ENCODE data around the gene KLK10. TPM values are rescaled to one million over a fixed set of nuclear protein-coding genes. Genes with fewer than 3 reads are reported as not detected.

Gene KLK10
- total RNA-seq, 1 experiment from 2014 or later: 3.2 TPM

DNA sequence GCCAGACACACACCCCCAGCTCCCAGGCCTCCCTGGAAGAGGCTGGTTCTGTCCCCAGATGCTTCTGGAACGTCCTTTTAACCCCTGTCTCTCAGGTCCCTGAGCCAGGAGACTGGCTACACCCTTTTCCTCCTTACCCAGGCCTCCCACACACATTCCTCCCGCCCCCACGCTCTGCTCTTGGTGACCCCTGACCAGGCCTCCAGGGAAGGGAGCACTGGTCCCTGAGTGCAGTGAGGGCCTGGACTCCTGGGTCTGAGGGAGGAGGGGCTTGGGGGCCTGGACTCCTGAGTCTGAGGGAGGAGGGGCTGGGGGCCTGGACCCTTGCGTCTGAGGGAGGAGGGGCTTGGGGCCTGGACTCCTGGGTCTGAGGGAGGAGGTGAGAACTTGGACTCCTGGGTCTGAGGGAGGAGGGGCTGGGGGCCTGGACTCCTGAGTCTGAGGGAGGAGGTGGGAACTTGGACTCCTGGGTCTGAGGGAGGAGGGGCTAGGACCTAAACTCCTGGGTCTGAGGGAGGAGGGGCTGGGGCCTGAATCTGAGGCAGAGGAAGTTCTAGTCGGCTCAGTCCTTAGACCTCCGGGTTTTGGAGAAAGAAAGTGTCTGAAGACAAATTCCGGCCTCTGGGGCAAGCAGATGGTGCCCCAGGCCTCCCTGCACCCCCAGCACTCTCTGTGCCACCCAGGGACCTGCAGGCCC, 50.6 kb downstream of the KLK10 start:
- Mint-ChIP-seq H3K36me3 (no peaks in the 10 kb centered on the region), H3K4me3 (no peak overlapping the region), H3K27ac (no peak overlapping the region), H3K27me3 (ENCODE audit: low read depth) (peaks cover 16% of the 10 kb centered on the region), H3K4me1 (peaks cover 22% of the 10 kb centered on the region), H3K9me3 (peaks cover 4% of the 10 kb centered on the region; the same call in 1 of the 2 replicates)
- CTCF ChIA-PET: interaction anchor here (0.6 kb wide), 1 partner anchor 50 kb away, joined by 5 read pairs; no protein-coding TSS in a partner anchor
- no peak for DNase-seq (ENCODE audit: low spot score)
- POLR2A ChIA-PET: no interaction called here
- ATAC-seq: no peak
- no peak for TF ChIP-seq ARID4B (CRISPR knock-in tag; IDR thresholded peaks at IDR 0.05; ENCODE audit: borderline replicate concordance)
- no peak for TF ChIP-seq ZNF232 (CRISPR knock-in tag; IDR thresholded peaks at IDR 0.05)
- no peak for TF ChIP-seq ZBTB21 (CRISPR knock-in tag; IDR thresholded peaks at IDR 0.05; ENCODE audit: borderline replicate concordance)
- no peak for TF ChIP-seq PREB (CRISPR knock-in tag; IDR thresholded peaks at IDR 0.05; ENCODE audit: borderline replicate concordance)
- TF ChIP-seq SMAD3 (CRISPR knock-in tag; IDR thresholded peaks at IDR 0.05; ENCODE audit: borderline replicate concordance): no peak
- no peak for TF ChIP-seq MAX (CRISPR knock-in tag; IDR thresholded peaks at IDR 0.05)
- no peak for TF ChIP-seq E2F5 (CRISPR knock-in tag; IDR thresholded peaks at IDR 0.05)
- no peak for TF ChIP-seq ZNF263 (CRISPR knock-in tag; IDR thresholded peaks at IDR 0.05; ENCODE audit: low read depth)
- TF ChIP-seq MXD4 (CRISPR knock-in tag; IDR thresholded peaks at IDR 0.05; ENCODE audit: borderline replicate concordance): no peak
- TF ChIP-seq RORB (CRISPR knock-in tag; IDR thresholded peaks at IDR 0.05): no peak
- TF ChIP-seq ZNF281 (CRISPR knock-in tag; IDR thresholded peaks at IDR 0.05): no peak
- TF ChIP-seq ESRRA (CRISPR knock-in tag; IDR thresholded peaks at IDR 0.05; ENCODE audit: borderline replicate concordance): no peak

DNA sequence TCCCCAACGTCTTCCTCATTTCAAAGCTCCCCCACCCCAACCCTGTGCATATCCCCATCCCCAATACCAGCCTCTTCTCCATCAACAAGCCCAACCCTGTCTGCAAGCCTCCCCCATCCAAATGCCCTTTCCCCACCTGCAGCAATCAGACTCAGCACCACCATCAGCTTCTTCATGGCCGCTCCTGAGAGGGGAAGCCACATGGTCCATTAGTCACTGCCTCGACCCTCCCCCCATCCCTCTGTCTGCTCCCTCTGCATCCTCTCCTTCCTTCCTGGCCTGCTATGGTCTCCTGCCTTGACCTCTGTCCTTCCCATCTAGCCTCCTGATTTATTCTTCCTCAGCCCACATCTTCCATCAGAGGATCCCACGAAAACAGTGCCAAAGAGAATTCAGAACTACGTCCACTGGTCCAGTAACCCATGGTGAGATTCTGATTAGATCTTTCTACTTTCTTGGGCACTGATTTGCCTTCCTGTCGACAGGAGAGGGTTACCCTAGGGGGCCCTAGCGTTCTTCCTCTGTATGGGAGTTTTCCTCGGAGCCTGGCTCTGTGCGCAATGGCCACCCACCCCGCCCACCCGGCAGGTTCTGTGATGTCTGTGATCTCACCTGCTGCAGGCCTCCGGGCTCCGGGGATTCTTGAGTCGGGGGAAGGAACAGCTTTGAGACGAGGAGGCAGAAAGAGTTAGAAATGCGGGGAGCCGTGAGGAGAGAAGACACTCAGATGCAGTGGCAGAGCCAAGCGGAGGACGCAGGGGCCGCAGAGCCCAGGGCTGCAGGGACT, 51.4 kb downstream of the KLK10 start:
- Mint-ChIP-seq H3K27me3 (ENCODE audit: low read depth) (peaks cover 18% of the 10 kb centered on the region), H3K27ac (no peak overlapping the region), H3K9me3 (peaks cover 8% of the 10 kb centered on the region; the same call in 1 of the 2 replicates), H3K36me3 (no peaks in the 10 kb centered on the region), H3K4me1 (peaks cover 22% of the 10 kb centered on the region), H3K4me3 (no peak overlapping the region)
- ChIA-PET CTCF (interaction anchor here (0.6 kb wide), 1 partner anchor 51 kb away, joined by 5 read pairs; no protein-coding TSS in a partner anchor), POLR2A (interaction anchor here (0.6 kb wide), 1 partner anchor 154 kb away, joined by 6 read pairs; no protein-coding TSS in a partner anchor)
- peak; percentile 31 for ATAC-seq
- DNase-seq (ENCODE audit: low spot score): no peak
- TF ChIP-seq ZNF317 (CRISPR knock-in tag; IDR thresholded peaks at IDR 0.05; ENCODE audit: borderline replicate concordance, low read depth) (no peak), TEAD4 (CRISPR knock-in tag; IDR thresholded peaks at IDR 0.05) (no peak), NFYB (CRISPR knock-in tag; conservative IDR thresholded peaks at IDR 0.05; ENCODE audit: low read depth) (no peak), SMAD3 (CRISPR knock-in tag; IDR thresholded peaks at IDR 0.05; ENCODE audit: borderline replicate concordance) (no peak)
- TF ChIP-seq, protein P1, sequence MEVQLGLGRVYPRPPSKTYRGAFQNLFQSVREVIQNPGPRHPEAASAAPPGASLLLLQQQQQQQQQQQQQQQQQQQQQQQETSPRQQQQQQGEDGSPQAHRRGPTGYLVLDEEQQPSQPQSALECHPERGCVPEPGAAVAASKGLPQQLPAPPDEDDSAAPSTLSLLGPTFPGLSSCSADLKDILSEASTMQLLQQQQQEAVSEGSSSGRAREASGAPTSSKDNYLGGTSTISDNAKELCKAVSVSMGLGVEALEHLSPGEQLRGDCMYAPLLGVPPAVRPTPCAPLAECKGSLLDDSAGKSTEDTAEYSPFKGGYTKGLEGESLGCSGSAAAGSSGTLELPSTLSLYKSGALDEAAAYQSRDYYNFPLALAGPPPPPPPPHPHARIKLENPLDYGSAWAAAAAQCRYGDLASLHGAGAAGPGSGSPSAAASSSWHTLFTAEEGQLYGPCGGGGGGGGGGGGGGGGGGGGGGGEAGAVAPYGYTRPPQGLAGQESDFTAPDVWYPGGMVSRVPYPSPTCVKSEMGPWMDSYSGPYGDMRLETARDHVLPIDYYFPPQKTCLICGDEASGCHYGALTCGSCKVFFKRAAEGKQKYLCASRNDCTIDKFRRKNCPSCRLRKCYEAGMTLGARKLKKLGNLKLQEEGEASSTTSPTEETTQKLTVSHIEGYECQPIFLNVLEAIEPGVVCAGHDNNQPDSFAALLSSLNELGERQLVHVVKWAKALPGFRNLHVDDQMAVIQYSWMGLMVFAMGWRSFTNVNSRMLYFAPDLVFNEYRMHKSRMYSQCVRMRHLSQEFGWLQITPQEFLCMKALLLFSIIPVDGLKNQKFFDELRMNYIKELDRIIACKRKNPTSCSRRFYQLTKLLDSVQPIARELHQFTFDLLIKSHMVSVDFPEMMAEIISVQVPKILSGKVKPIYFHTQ (CRISPR knock-in tag; IDR thresholded peaks at IDR 0.05): no peak

Data from WTC11 (cell line).